Spleen (tissue), 11 donors: Measurements from ENCODE around the gene VAMP1. TPM values are rescaled to one million over a fixed set of nuclear protein-coding genes. Genes with fewer than 3 reads are reported as not detected.
A peak's percentile ranks its signal among the peaks of the same experiment; 100 is the strongest.

Source experiments
- DNase-seq: peaks from one replicate; pipeline ENCODE4 v3.0.0-alpha.2; 2020
- H3K27ac ChIP-seq, 8 donors: fragments of 200-600 bp; sonication (generic) in 7 of 8; 1 replicate in 4 of 8; 2 replicates in 4 of 8; pipeline versions ENCODE4 v1.5.0 to v1.8.0; 2016 to 2021; ENCODE audit warnings: inconsistent platforms in 4 of 8, mild to moderate bottlenecking in 4 of 8, moderate library complexity in 1 of 8
- H3K27me3 ChIP-seq, 7 donors: fragments of 200-600 bp; sonication (generic) in 6 of 7; replicated peaks in 1 of 7; 1 replicate in 4 of 7; 2 replicates in 3 of 7; pipeline versions ENCODE4 v1.5.0 to v1.8.0; 2016 to 2021; ENCODE audit warnings: inconsistent platforms in 3 of 7, mild to moderate bottlenecking in 1 of 7
- H3K36me3 ChIP-seq, 6 donors: fragments of 200-600 bp; sonication (generic) in 5 of 6; 1 replicate in 4 of 6; 2 replicates in 2 of 6; pipeline versions ENCODE4 v1.5.0 to v1.8.0; 2016 to 2021; ENCODE audit warnings: inconsistent platforms in 2 of 6
- H3K4me1 ChIP-seq, 6 donors: fragments of 200-600 bp; sonication (generic) in 5 of 6; 1 replicate in 3 of 6; 2 replicates in 3 of 6; pipeline versions ENCODE4 v1.5.0 to v1.8.0; 2016 to 2021; ENCODE audit warnings: inconsistent platforms in 3 of 6
- H3K4me3 ChIP-seq, 8 donors: fragments of 200-600 bp; sonication (generic) in 7 of 8; 1 replicate in 4 of 8; 2 replicates in 4 of 8; pipeline versions ENCODE4 v1.5.0 to v1.8.0; 2016 to 2021; ENCODE audit warnings: inconsistent platforms in 4 of 8, mild to moderate bottlenecking in 4 of 8, moderate library complexity in 2 of 8
- H3K9me3 ChIP-seq, 8 donors: fragments of 200-600 bp; sonication (generic) in 7 of 8; 1 replicate in 4 of 8; 2 replicates in 4 of 8; pipeline versions ENCODE4 v1.5.0 to v1.8.0; 2016 to 2021; ENCODE audit warnings: inconsistent platforms in 4 of 8
- CTCF ChIP-seq, 11 experiments: fragments of 200-600 bp in 7 of 11; fragments of 450-650 bp in 4 of 11; sonication (generic) in 4 of 11; IDR thresholded peaks in 8 of 11; conservative IDR thresholded peaks in 3 of 11; 1 replicate in 7 of 11; 2 replicates in 4 of 11; pipeline versions ENCODE4 v1.4.0 to v1.8.0; 2016 to 2021; ENCODE audit warnings: antibody characterized with exemption in 11 of 11, inconsistent platforms in 4 of 11, mild to moderate bottlenecking in 1 of 11
- POLR2A ChIP-seq, 3 donors: fragments of 450-650 bp; IDR thresholded peaks; one replicate each; pipeline ENCODE4 v1.5.1; 2017; ENCODE audit warnings: antibody characterized with exemption in 3 of 3, mild to moderate bottlenecking in 1 of 3
- POLR2AphosphoS5 ChIP-seq, 3 donors: sonication (generic); formaldehyde crosslinking; IDR thresholded peaks; one replicate each; pipeline ENCODE4 v1.5.1; 2017; ENCODE audit warnings: antibody characterized with exemption in 3 of 3
- WGBS, 5 donors: extraction: QIAGEN DNeasy Blood & Tissue Kit in 3 of 5; methylation state at CpG; one replicate each; pipeline versions ENCODE4 v1.1.5 to v1.1.7; 2013 to 2018; 5-methylcytosine and 5-hydroxymethylcytosine counted together
- intact Hi-C: fragments of 100-400 bp; cut with DNase I; formaldehyde crosslinking; loops from one replicate; pipeline ENCODE4 v1.15.0; 2023; ENCODE audit warnings: low total_unique reads
- polyA plus RNA-seq, 3 donors: library from polyadenylated mRNA; stranded (reverse); fragments of 200-250 nt; gene quantifications; one replicate each; pipeline ENCODE4 v1.2.1, GENCODE V29; 2013
- total RNA-seq, 7 donors: library from RNA; depleted of rRNA in 3 of 7; stranded (reverse); fragments of >200 nt in 3 of 7; fragmentation: NEBNext Ultra II Directional in 4 of 7; extraction: Animal tissue kit (Norgen Biotek cat#: 25700) in 4 of 7; gene quantifications; one replicate each; pipeline versions ENCODE4 v1.1.0 to v1.2.1, GENCODE V29; 2016 to 2021
- donor health status: healthy with polysubstance abuse.
- donor health status: DM: no; HTN: no; CAD: no; lungs with moderate emphysema.
- donor health status: DM: no; HTN: no; CAD: no.
- donor health status: Bipolar disorder and iron deficiency.
- donor health status: healthy.
- donor health status: DM: no; HTN: no; CAD: no.
- donor health status: DM: yes; HTN: yes; CAD: no.

The VAMP1 gene
- total and polyA plus RNA-seq, 10 donors, result 11.0 to 32.5 (median 21.0) TPM

- Histone ChIP-seq H3K9me3 (no peaks in the 10 kb centered on the region), H3K4me3 (peak overlapping the region in 2 of 8 donors; percentile 6 to 55), H3K27me3 (no peaks in the 10 kb centered on the region), H3K27ac (peak overlapping the region; percentile 46 to 94 (median 89)), H3K4me1 (peaks cover 52 to 99% (median 72%) of the 10 kb centered on the region in 6 donors), H3K36me3 (peaks cover 6 to 100% (median 65%) of the 10 kb centered on the region in 6 donors)
- WGBS, 5 donors, result 54 to 61% (median 58%) methylated on average over 6 to 10 of the region's 10 CpGs
- TF ChIP-seq CTCF (IDR thresholded peaks at IDR 0.05 in 8 of 11, conservative IDR thresholded peaks at IDR 0.05 in 3 of 11) (no peak), POLR2AphosphoS5 (IDR thresholded peaks at IDR 0.05) (peak; percentile 17 to 59 (median 38)), POLR2A (IDR thresholded peaks at IDR 0.05) (no peak)
- intact Hi-C loops, result loop anchor here (5.0 to 10.0 kb wide), 2 partner anchors 34 to 126 kb away; no protein-coding TSS in a partner anchor
- no peak for DNase-seq
These were observed 9.6 kb downstream of the VAMP1 start for GRCh38 chr12:6460751-6461371.

GRCh38 chr12:6459004-6459337, 11.5 kb downstream of the VAMP1 start:
- H3K36me3 ChIP-seq, result peaks cover 6 to 100% (median 62%) of the 10 kb centered on the region in 6 donors
- DNase-seq, result no peak
- TF ChIP-seq POLR2AphosphoS5 (IDR thresholded peaks at IDR 0.05) (peak in 1 of 3 donors; percentile 31), POLR2A (IDR thresholded peaks at IDR 0.05) (no peak), CTCF (IDR thresholded peaks at IDR 0.05 in 8 of 11, conservative IDR thresholded peaks at IDR 0.05 in 3 of 11) (no peak)
- H3K4me3 ChIP-seq, result no peak overlapping the region
- no peaks in the 10 kb centered on the region for H3K9me3 ChIP-seq
- intact Hi-C loops, result no loop called here
- whole genome bisulfite sequencing, 5 donors, result 91 to 98% (median 94%) methylated on average over 2 of the region's 2 CpGs
- no peaks in the 10 kb centered on the region for H3K27me3 ChIP-seq
- H3K4me1 ChIP-seq, result peaks cover 43 to 94% (median 60%) of the 10 kb centered on the region in 6 donors
- peak overlapping the region in 6 of 8 donors; percentile 19 to 94 (median 90) for H3K27ac ChIP-seq

- Histone ChIP-seq H3K4me1 (peaks cover 40 to 94% (median 59%) of the 10 kb centered on the region in 6 donors), H3K36me3 (peaks cover 6 to 100% (median 62%) of the 10 kb centered on the region in 6 donors)
These were observed 12.0 kb downstream of the VAMP1 start for GRCh38 chr12:6458281-6459003.

More at GRCh38 chr12:6458281-6459003, 12.0 kb downstream of the VAMP1 start:
- intact Hi-C loops, result no loop called here
- no peaks in the 10 kb centered on the region for H3K27me3 ChIP-seq
- WGBS, 5 donors, result 89 to 94% (median 93%) methylated on average over 14 of the region's 14 CpGs
- no peak for TF ChIP-seq POLR2A (IDR thresholded peaks at IDR 0.05)
- TF ChIP-seq CTCF (IDR thresholded peaks at IDR 0.05 in 8 of 11, conservative IDR thresholded peaks at IDR 0.05 in 3 of 11), result no peak
- peak in 2 of 3 donors; percentile 21 to 29 for TF ChIP-seq POLR2AphosphoS5 (IDR thresholded peaks at IDR 0.05)
- peak overlapping the region in 4 of 8 donors; percentile 19 to 94 (median 90) for H3K27ac ChIP-seq
- DNase-seq, result no peak
- no peak overlapping the region for H3K4me3 ChIP-seq
- no peaks in the 10 kb centered on the region for H3K9me3 ChIP-seq
